HepG2 (cell line): ENCODE measurements around the gene GNPAT. TPM values are rescaled to one million over a fixed set of nuclear protein-coding genes. Genes with fewer than 3 reads are reported as not detected.
A peak's percentile ranks its signal among the peaks of the same experiment; 100 is the strongest.

Experiments used
- FOXJ3 ChIP-seq: sonication (generic); formaldehyde crosslinking; IDR thresholded peaks from 2 replicates; pipeline ENCODE4 v1.4.0; 2020; ENCODE audit warnings: missing genetic modification reagents, mild to moderate bottlenecking, borderline replicate concordance
- FOXP4 ChIP-seq: sonication (generic); formaldehyde crosslinking; IDR thresholded peaks from 2 replicates; pipeline ENCODE4 v1.4.0; 2020; ENCODE audit warnings: missing genetic modification reagents
- HHEX ChIP-seq: IDR thresholded peaks from 2 replicates; pipeline ENCODE4 v1.6.1; 2016; ENCODE audit warnings: control low read depth
- HNF4G ChIP-seq, 2 experiments: sonication (generic) in 1 of 2; formaldehyde crosslinking in 1 of 2; IDR thresholded peaks; 2 replicates each; pipeline versions ENCODE4 v1.4.0 to v1.6.1; 2011 to 2020; ENCODE audit warnings: borderline replicate concordance in 2 of 2, low read depth in 2 of 2, mild to moderate bottlenecking in 2 of 2, low read length in 1 of 2, missing genetic modification reagents in 1 of 2, moderate library complexity in 1 of 2
- KAT8 ChIP-seq: IDR thresholded peaks from 2 replicates; pipeline ENCODE4 v1.6.1; 2016; ENCODE audit warnings: missing genetic modification reagents, missing compliant biosample characterization
- MEIS2 ChIP-seq: sonication (generic); formaldehyde crosslinking; IDR thresholded peaks from 2 replicates; pipeline ENCODE4 v1.9.0; 2021; ENCODE audit warnings: mild to moderate bottlenecking, missing genetic modification reagents
- PATZ1 ChIP-seq: sonication (generic); formaldehyde crosslinking; IDR thresholded peaks from 2 replicates; pipeline ENCODE4 v1.4.0; 2020; ENCODE audit warnings: missing genetic modification reagents
- PLRG1 ChIP-seq: fragments of 450-650 bp; conservative IDR thresholded peaks from 2 replicates; pipeline ENCODE4 v1.6.1; 2016
- RXRA ChIP-seq: sonication (generic); formaldehyde crosslinking; IDR thresholded peaks from 2 replicates; pipeline ENCODE4 v1.5.1; 2020; ENCODE audit warnings: missing genetic modification reagents
- SOX5 ChIP-seq: IDR thresholded peaks from 2 replicates; pipeline ENCODE4 v1.6.1; 2016; ENCODE audit warnings: borderline replicate concordance
- ZBTB34 ChIP-seq: sonication (generic); formaldehyde crosslinking; IDR thresholded peaks from 2 replicates; pipeline ENCODE4 v1.8.0; 2022; ENCODE audit warnings: mild to moderate bottlenecking, missing genetic modification reagents
- ZNF30 ChIP-seq: sonication (generic); formaldehyde crosslinking; IDR thresholded peaks from 2 replicates; pipeline ENCODE4 v1.5.0; 2020; ENCODE audit warnings: mild to moderate bottlenecking, missing genetic modification reagents
- ZNF335 ChIP-seq: sonication (generic); formaldehyde crosslinking; IDR thresholded peaks from 2 replicates; pipeline ENCODE4 v1.4.0; 2020; ENCODE audit warnings: missing genetic modification reagents
- ZNF503 ChIP-seq: sonication (generic); formaldehyde crosslinking; IDR thresholded peaks from 2 replicates; pipeline ENCODE4 v1.4.0; 2020; ENCODE audit warnings: missing genetic modification reagents
- ZNF609 ChIP-seq: sonication (generic); formaldehyde crosslinking; IDR thresholded peaks from 2 replicates; pipeline ENCODE4 v1.4.0; 2020; ENCODE audit warnings: mild to moderate bottlenecking, missing genetic modification reagents, borderline replicate concordance
- polyA plus RNA-seq, 8 experiments: library from polyadenylated mRNA; depleted of rRNA in 3 of 8; stranded (reverse) in 7 of 8; unstranded in 1 of 8; fragments of >200 nt; fragmentation: Illumina TruSeq in 4 of 8; extraction: Trizol in 4 of 8; gene quantifications; 2 replicates each; pipeline versions ENCODE4 v1.2.1 to v1.2.3, GENCODE V29; 2011 to 2016; ENCODE audit warnings: low read depth in 4 of 8, missing spikeins in 1 of 8, mixed read lengths in 1 of 8; ENCODE audit not compliant: insufficient read depth in 1 of 8
- total RNA-seq, 5 experiments: library from RNA; depleted of rRNA; stranded (reverse); fragments of >200 nt; fragmentation: Illumina TruSeq; extraction: Trizol; gene quantifications; 2 replicates each; pipeline ENCODE4 v1.2.3, GENCODE V29; 2016; ENCODE audit warnings: low read depth in 1 of 5

Gene GNPAT
- total and polyA plus RNA-seq, 2 of the 13 experiments (the other 11 are each of a cell fraction or from before 2014, with no cell fraction given) = 58.3 to 114 TPM

- TF ChIP-seq ZBTB34 (0 out of 2 replicates have a peak, but pooled peaks have one; percentile 46), SOX5 (CRISPR knock-in tag) (peak; percentile 85), HHEX (CRISPR knock-in tag) (peak; percentile 96), FOXJ3 (CRISPR knock-in tag) (peak; percentile 39; the same call in 1 of the 2 replicates), FOXP4 (CRISPR knock-in tag) (peak; percentile 74), PLRG1 (no peak), HNF4G (IDR thresholded peaks at IDR 0.05; ENCODE audit: borderline replicate concordance, low read depth, low read length) (peak; percentile 31; the same call in 1 of the 2 replicates), HNF4G (CRISPR knock-in tag; IDR thresholded peaks at IDR 0.05; ENCODE audit: borderline replicate concordance, low read depth) (no peak), ZNF30 (CRISPR knock-in tag) (no peak), ZNF609 (CRISPR knock-in tag) (peak; percentile 97), ZNF335 (CRISPR knock-in tag) (0 out of 2 replicates have a peak, but pooled peaks have one; percentile 33), KAT8 (CRISPR knock-in tag) (peak; percentile 62; the same call in 1 of the 2 replicates), ZNF503 (CRISPR knock-in tag) (peak; percentile 95), RXRA (CRISPR knock-in tag) (peak; percentile 64; the same call in 1 of the 2 replicates), MEIS2 (peak; percentile 63), PATZ1 (CRISPR knock-in tag) (peak; percentile 62)
Measured at GRCh38 chr1:231194843-231195516, 46.0 kb upstream of the GNPAT start (continued).
